ENCODE data around the gene SLX9. TPM values are rescaled to one million over a fixed set of nuclear protein-coding genes. Genes with fewer than 3 reads are reported as not detected.

SLX9 gene
- total and polyA plus RNA-seq, 2 experiments from 2014 or later, result 25.6 to 35.8 TPM

- no peak for DNase-seq
- in situ Hi-C loops (cut with MboI), result no loop called here
- Histone ChIP-seq H4K20me1 (ENCODE audit: insufficient read depth) (no peaks in the 10 kb centered on the region), H3K27me3 (replicated peaks; ENCODE audit: insufficient read depth) (no peaks in the 10 kb centered on the region), H3K36me3 (ENCODE audit: low read depth) (no peaks in the 10 kb centered on the region), H2AFZ (no peak overlapping the region), H3K4me2 (ENCODE audit: unreplicated experiment) (no peak overlapping the region), H3K27ac (no peak overlapping the region), H3K9me3 (ENCODE audit: low read depth) (no peaks in the 10 kb centered on the region), H3F3A (ENCODE audit: insufficient read depth) (no peaks in the 10 kb centered on the region), H3K4me1 (ENCODE audit: insufficient read depth) (peaks cover 5% of the 10 kb centered on the region; the same call in 1 of the 2 replicates), H3K9me2 (ENCODE audit: insufficient read depth) (no peaks in the 10 kb centered on the region), H3K9ac (no peak overlapping the region), H3K4me3 (no peak overlapping the region), H3K79me2 (ENCODE audit: insufficient read depth) (no peaks in the 10 kb centered on the region)
- TF ChIP-seq EZH2 (IDR thresholded peaks at IDR 0.05; ENCODE audit: insufficient read depth, poor library complexity, severe bottlenecking) (no peak), EZH2phosphoT487 (IDR thresholded peaks at IDR 0.05; ENCODE audit: insufficient read depth, low read depth) (no peak)
- WGBS, 2 experiments (ENCODE audit: low coverage in 1 of 2, low lambda C conversion rate in 2 of 2, missing lambda C conversion rate in 2 of 2), result 82 to 87% methylated on average over 6 to 7 of the region's 7 CpGs
These were observed 26.2 kb upstream of the SLX9 start for GRCh38 chr21:44913425-44914175.

DNA sequence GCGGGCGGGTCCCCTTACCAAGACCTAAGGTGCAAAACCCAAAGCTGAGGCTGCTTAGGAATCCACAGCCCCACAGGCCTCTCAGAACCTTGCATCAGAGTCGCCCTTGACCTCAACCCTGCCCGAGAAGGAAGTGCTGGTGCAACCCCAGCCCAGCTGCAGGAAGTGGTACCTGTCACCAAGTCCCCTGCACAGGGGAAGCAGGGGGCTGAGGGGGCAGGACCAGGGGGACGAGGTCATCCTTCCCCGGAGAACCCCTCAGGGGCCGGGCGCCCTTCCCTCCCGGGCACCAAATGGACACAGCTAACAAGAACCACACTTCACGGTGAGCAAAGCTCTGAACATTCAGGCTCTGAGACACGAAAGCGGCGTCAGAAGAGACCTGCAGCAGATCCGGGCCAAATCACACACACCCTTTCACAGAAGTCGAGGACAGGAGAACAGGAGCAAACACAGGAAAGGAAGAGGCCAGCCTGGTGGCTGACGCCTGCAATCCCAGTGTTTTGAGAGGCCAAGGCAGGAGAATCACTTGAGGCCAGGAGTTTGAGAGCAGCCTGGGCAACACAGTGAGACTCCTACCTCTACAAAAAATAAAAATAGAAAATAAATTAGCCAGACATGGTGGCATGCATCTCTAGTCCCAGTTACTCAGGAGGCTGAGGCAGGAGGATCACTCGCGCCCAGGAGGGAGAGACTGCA is 25.5 kb upstream of the SLX9 start:
- WGBS, 2 experiments (ENCODE audit: low coverage in 1 of 2, low lambda C conversion rate in 2 of 2, missing lambda C conversion rate in 2 of 2), result 88 to 92% methylated on average over 17 to 18 of the region's 18 CpGs
- H3F3A ChIP-seq (ENCODE audit: insufficient read depth), result no peaks in the 10 kb centered on the region
- H3K9me3 ChIP-seq (ENCODE audit: low read depth), result no peaks in the 10 kb centered on the region
- H3K4me3 ChIP-seq, result no peak overlapping the region
- no peaks in the 10 kb centered on the region for H3K79me2 ChIP-seq (ENCODE audit: insufficient read depth)
- H4K20me1 ChIP-seq (ENCODE audit: insufficient read depth), result no peaks in the 10 kb centered on the region
- H3K4me1 ChIP-seq (ENCODE audit: insufficient read depth), result 0 out of 2 replicates have a peak, but pooled peaks cover 5% of the 10 kb centered on the region
- H3K27ac ChIP-seq, result no peak overlapping the region
- no peaks in the 10 kb centered on the region for H3K36me3 ChIP-seq (ENCODE audit: low read depth)
- DNase-seq, result no peak
- no peak overlapping the region for H2AFZ ChIP-seq
- in situ Hi-C loops (cut with MboI), result no loop called here
- no peak overlapping the region for H3K4me2 ChIP-seq (ENCODE audit: unreplicated experiment)
- TF ChIP-seq EZH2phosphoT487 (IDR thresholded peaks at IDR 0.05; ENCODE audit: insufficient read depth, low read depth), result no peak
- no peak for TF ChIP-seq EZH2 (IDR thresholded peaks at IDR 0.05; ENCODE audit: insufficient read depth, poor library complexity, severe bottlenecking)
- no peaks in the 10 kb centered on the region for H3K27me3 ChIP-seq (replicated peaks; ENCODE audit: insufficient read depth)
- no peak overlapping the region for H3K9ac ChIP-seq
- H3K9me2 ChIP-seq (ENCODE audit: insufficient read depth), result no peaks in the 10 kb centered on the region

DNA sequence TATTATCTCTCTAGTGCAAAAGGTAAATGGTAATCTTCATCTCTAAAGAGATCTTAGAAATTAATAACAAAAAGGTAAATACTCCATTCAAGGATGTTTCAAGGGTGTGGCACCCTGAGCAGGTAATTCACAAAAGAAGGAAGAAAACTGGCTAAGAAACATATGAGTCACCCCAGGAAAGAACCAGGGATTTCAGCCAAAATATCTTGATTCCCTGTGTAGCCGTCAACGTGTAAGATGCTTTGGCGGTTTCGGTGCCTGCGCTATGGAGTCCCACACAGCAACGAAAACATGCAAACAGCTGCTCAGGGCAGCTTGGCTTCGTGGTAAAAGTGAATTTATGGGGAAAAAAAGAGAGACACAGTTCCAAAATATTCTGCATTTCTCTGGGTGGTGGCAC is 22.9 kb upstream of the SLX9 start:
- Histone ChIP-seq H4K20me1 (ENCODE audit: insufficient read depth) (no peaks in the 10 kb centered on the region), H3K79me2 (ENCODE audit: insufficient read depth) (no peaks in the 10 kb centered on the region), H3K4me2 (ENCODE audit: unreplicated experiment) (no peak overlapping the region), H3F3A (ENCODE audit: insufficient read depth) (no peaks in the 10 kb centered on the region), H3K36me3 (ENCODE audit: low read depth) (no peaks in the 10 kb centered on the region), H2AFZ (no peak overlapping the region), H3K27me3 (replicated peaks; ENCODE audit: insufficient read depth) (no peaks in the 10 kb centered on the region), H3K4me1 (ENCODE audit: insufficient read depth) (0 out of 2 replicates have a peak, but pooled peaks cover 5% of the 10 kb centered on the region), H3K9me2 (ENCODE audit: insufficient read depth) (no peaks in the 10 kb centered on the region), H3K27ac (no peak overlapping the region), H3K9me3 (ENCODE audit: low read depth) (no peaks in the 10 kb centered on the region), H3K9ac (no peak overlapping the region), H3K4me3 (no peak overlapping the region)
- no peak for DNase-seq
- in situ Hi-C loops (cut with MboI), result no loop called here
- 66 to 73% methylated on average over 7 of the region's 7 CpGs for WGBS, 2 experiments (ENCODE audit: low coverage in 1 of 2, low lambda C conversion rate in 2 of 2, missing lambda C conversion rate in 2 of 2)
- TF ChIP-seq EZH2 (IDR thresholded peaks at IDR 0.05; ENCODE audit: insufficient read depth, poor library complexity, severe bottlenecking), result no peak
- TF ChIP-seq EZH2phosphoT487 (IDR thresholded peaks at IDR 0.05; ENCODE audit: insufficient read depth, low read depth), result no peak

DNA sequence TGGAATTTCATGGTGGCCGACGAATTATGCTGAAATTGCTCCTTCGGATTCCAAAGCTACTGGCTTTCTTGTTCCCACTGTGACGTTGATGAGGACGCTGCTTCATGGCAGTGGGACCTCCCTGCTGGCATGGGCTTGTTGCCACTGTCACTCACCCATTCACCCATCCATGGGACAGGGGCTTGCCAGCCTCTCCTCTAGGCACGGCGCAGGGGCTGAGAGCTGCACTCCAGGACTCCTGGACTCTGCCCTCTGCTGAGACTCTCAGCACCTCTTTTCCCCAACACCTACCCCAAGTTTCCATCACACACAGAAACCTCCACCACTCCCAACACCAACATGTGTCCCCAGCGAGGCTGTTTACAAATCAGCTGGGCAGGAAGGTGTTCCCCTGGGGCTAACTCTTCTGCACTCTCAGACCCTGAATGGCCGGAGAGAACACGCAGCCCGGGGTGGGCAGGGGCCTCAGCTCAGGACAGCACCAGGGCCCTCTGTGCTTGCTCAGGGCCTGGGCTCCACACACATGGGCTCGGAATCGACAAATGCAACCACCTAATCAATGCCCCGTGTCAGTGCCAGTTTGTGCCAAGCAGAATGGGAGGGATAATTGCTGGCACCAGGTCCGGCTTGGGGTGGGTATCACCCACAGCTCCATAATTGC is 22.3 kb upstream of the SLX9 start:
- no peak overlapping the region for H3K4me3 ChIP-seq
- no peaks in the 10 kb centered on the region for H3K27me3 ChIP-seq (replicated peaks; ENCODE audit: insufficient read depth)
- no peak overlapping the region for H3K27ac ChIP-seq
- no peaks in the 10 kb centered on the region for H3F3A ChIP-seq (ENCODE audit: insufficient read depth)
- no peaks in the 10 kb centered on the region for H3K79me2 ChIP-seq (ENCODE audit: insufficient read depth)
- H3K9ac ChIP-seq, result no peak overlapping the region
- no peaks in the 10 kb centered on the region for H3K36me3 ChIP-seq (ENCODE audit: low read depth)
- WGBS, 2 experiments (ENCODE audit: low coverage in 1 of 2, low lambda C conversion rate in 2 of 2, missing lambda C conversion rate in 2 of 2), result 78 to 82% methylated on average over 15 of the region's 15 CpGs
- no peak for DNase-seq
- in situ Hi-C loops (cut with MboI), result no loop called here
- H3K4me2 ChIP-seq (ENCODE audit: unreplicated experiment), result no peak overlapping the region
- H3K9me3 ChIP-seq (ENCODE audit: low read depth), result no peaks in the 10 kb centered on the region
- TF ChIP-seq EZH2 (IDR thresholded peaks at IDR 0.05; ENCODE audit: insufficient read depth, poor library complexity, severe bottlenecking) (no peak), EZH2phosphoT487 (IDR thresholded peaks at IDR 0.05; ENCODE audit: insufficient read depth, low read depth) (no peak)
- no peaks in the 10 kb centered on the region for H3K9me2 ChIP-seq (ENCODE audit: insufficient read depth)
- H3K4me1 ChIP-seq (ENCODE audit: insufficient read depth), result 0 out of 2 replicates have a peak, but pooled peaks cover 5% of the 10 kb centered on the region
- no peaks in the 10 kb centered on the region for H4K20me1 ChIP-seq (ENCODE audit: insufficient read depth)
- no peak overlapping the region for H2AFZ ChIP-seq

Measured in GM23248 (cell line).